Caco-2 (cell line): ENCODE results near the gene LYG2. TPM values are rescaled to one million over a fixed set of nuclear protein-coding genes. Genes with fewer than 3 reads are reported as not detected.
"Not testable (repeated sequence)": the region's sequence is repeated elsewhere in the genome, so short reads cannot be mapped to it uniquely, and the experiment has no call there.

Experiments used
- Bru-seq: library from RNA; stranded (reverse); fragments of 400-500 nt; gene quantifications from one replicate; lab custom pipeline; 2021; lab: Mats Ljungman, UMichigan
- BruChase-seq, 2 experiments: library from RNA; stranded (reverse); fragments of 400-500 nt; gene quantifications; one replicate each; lab custom pipeline; 2021; lab: Mats Ljungman, UMichigan
- BruUV-seq: library from RNA; stranded (reverse); fragments of 400-500 nt; replicated peaks from 2 replicates; lab custom pipeline; 2021; lab: Mats Ljungman, UMichigan
- CTCF ChIA-PET: fragments of 300-600 bp; sonication (Branson Sonifier 250); formaldehyde crosslinking; loops from one replicate; lab custom pipeline; 2022; ENCODE audit warnings: antibody characterized with exemption; lab: Charles Lee
- POLR2A ChIA-PET: fragments of 300-600 bp; sonication (Branson Sonifier 250); formaldehyde crosslinking; loops from one replicate; lab custom pipeline; 2022; ENCODE audit warnings: antibody characterized with exemption; lab: Charles Lee
- DNase-seq, 2 experiments: peaks; one replicate each; pipeline versions ENCODE4 v3.0.0 to v3.0.0-alpha.2; 2020 to 2022
- H3K27me3 ChIP-seq: replicated peaks from 2 replicates; pipeline ENCODE4 v1.6.0; 2011; ENCODE audit warnings: low read length; ENCODE audit not compliant: control insufficient read depth, insufficient read depth
- H3K36me3 ChIP-seq: 2 replicates; pipeline ENCODE4 v1.5.1; 2011; ENCODE audit warnings: low read length; ENCODE audit not compliant: control insufficient read depth, insufficient read depth
- H3K4me1 ChIP-seq: fragments of 250-450 bp; sonication (Bioruptor Pico); 2 replicates; pipeline ENCODE4 v1.5.1; 2020; ENCODE audit warnings: mild to moderate bottlenecking
- H3K4me3 ChIP-seq: 2 replicates; pipeline ENCODE4 v1.5.1; 2011; ENCODE audit warnings: low read depth, mild to moderate bottlenecking, control low read depth, low read length
- H3K9me3 ChIP-seq: fragments of 250-450 bp; sonication (Bioruptor Pico); 2 replicates; pipeline ENCODE4 v1.5.1; 2020; ENCODE audit warnings: mild to moderate bottlenecking, moderate library complexity
- H3K27ac Mint-ChIP-seq: one replicate; pipeline ENCODE4 v1.8.0; 2022; ENCODE audit warnings: mixed read lengths; ENCODE audit not compliant: unreplicated experiment
- H3K27me3 Mint-ChIP-seq: one replicate; pipeline ENCODE4 v1.8.0; 2022; ENCODE audit warnings: mixed read lengths; ENCODE audit not compliant: insufficient read depth, unreplicated experiment
- H3K36me3 Mint-ChIP-seq: one replicate; pipeline ENCODE4 v1.8.0; 2022; ENCODE audit warnings: mild to moderate bottlenecking, mixed read lengths; ENCODE audit not compliant: insufficient read depth, unreplicated experiment
- H3K4me1 Mint-ChIP-seq: one replicate; pipeline ENCODE4 v1.8.0; 2022; ENCODE audit warnings: low read depth, mixed read lengths; ENCODE audit not compliant: unreplicated experiment
- H3K4me3 Mint-ChIP-seq: one replicate; pipeline ENCODE4 v1.8.0; 2022; ENCODE audit warnings: mild to moderate bottlenecking, moderate library complexity, mixed read lengths; ENCODE audit not compliant: unreplicated experiment
- H3K9me3 Mint-ChIP-seq: one replicate; pipeline ENCODE4 v1.8.0; 2022; ENCODE audit warnings: mixed read lengths; ENCODE audit not compliant: unreplicated experiment
- intact Hi-C: fragments of 100-400 bp; cut with micrococcal nuclease; formaldehyde crosslinking; loops from one replicate; pipeline ENCODE4 v1.10.0; 2022; ENCODE audit not compliant: unreplicated experiment
- long read RNA-seq: library from polyadenylated mRNA; stranded (forward); transcript quantifications from one replicate; pipeline ENCODE4 v2.0.0, GENCODE V29; 2022
- total RNA-seq: library from RNA; stranded (reverse); gene quantifications from 2 replicates; pipeline ENCODE4 v1.2.3, GENCODE V29; 2022
- TF ChIP-seq, protein P1 (sequence below), 2 experiments: fragments of 200-600 bp in 1 of 2; IDR thresholded peaks; 1 replicate in 1 of 2; 2 replicates in 1 of 2; pipeline versions ENCODE4 v1.5.1 to v1.8.0; 2011 to 2022; ENCODE audit warnings: antibody characterized with exemption in 1 of 2, control low read depth in 1 of 2, inconsistent platforms in 1 of 2, low read depth in 1 of 2, low read length in 1 of 2, mild to moderate bottlenecking in 1 of 2, moderate library complexity in 1 of 2; ENCODE audit not compliant: insufficient read depth in 1 of 2, severe bottlenecking in 1 of 2, unreplicated experiment in 1 of 2

The LYG2 gene, protein sequence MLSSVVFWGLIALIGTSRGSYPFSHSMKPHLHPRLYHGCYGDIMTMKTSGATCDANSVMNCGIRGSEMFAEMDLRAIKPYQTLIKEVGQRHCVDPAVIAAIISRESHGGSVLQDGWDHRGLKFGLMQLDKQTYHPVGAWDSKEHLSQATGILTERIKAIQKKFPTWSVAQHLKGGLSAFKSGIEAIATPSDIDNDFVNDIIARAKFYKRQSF
- total RNA-seq = not detected in 2 replicates
- Bru-seq, nascent RNA = percentile 10 among the genes with signal in this experiment
- BruChase-seq, experiment 1, labeled RNA remaining after a 2-hour chase = percentile 6 among the genes with signal in this experiment
- BruChase-seq, experiment 2, labeled RNA remaining after a 6-hour chase = percentile 7 among the genes with signal in this experiment
- long read RNA-seq = 0 reads

DNA sequence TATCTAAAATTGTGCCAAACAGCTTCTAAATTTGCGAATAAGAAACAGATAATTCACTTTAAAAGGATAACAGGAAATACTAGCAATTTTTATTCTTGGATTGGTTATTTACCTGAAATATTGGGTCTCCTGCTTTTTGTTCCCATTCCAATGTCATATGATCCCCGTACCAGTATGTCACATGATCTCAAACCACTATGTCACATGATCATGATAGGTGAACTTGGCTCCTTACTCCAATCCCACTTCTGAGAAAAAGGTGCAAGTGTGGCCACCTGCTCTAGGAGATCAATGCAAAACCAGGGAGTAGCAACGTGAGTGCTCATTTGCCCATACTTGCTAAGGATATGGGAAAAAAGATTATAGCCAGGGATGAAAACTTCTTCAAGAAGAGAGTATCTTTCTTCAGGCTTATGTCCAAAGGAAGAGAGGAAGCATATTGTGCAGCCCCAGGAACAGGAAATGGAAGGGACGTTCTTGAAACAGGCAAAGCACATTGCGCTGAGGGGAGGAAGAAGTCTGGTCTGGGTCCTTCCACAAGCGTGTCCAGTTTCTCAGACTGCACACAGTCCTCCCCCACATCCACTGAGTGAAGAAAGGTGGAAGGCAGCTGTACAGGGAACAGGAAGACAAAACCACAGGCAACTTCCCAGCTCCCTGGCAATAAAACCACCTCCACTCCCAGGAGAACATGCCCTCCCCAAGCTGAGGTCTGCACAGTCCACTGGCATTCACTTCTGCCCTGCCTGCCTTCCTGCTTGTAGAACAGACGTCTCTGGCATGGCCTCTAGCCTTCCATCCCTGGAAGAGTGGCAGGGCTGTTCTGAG is at the start of gene LYG2:
LYG2 (minus strand) TSS at position 176 of the 828 bp plus-strand sequence. CDS start 1,406 bp downstream, outside the sequence.
- peaks cover 12% of the 10 kb centered on the region for H3K9me3 Mint-ChIP-seq
- DNase-seq = no peak
- POLR2A ChIA-PET = no interaction called here
- TF ChIP-seq, protein P1, sequence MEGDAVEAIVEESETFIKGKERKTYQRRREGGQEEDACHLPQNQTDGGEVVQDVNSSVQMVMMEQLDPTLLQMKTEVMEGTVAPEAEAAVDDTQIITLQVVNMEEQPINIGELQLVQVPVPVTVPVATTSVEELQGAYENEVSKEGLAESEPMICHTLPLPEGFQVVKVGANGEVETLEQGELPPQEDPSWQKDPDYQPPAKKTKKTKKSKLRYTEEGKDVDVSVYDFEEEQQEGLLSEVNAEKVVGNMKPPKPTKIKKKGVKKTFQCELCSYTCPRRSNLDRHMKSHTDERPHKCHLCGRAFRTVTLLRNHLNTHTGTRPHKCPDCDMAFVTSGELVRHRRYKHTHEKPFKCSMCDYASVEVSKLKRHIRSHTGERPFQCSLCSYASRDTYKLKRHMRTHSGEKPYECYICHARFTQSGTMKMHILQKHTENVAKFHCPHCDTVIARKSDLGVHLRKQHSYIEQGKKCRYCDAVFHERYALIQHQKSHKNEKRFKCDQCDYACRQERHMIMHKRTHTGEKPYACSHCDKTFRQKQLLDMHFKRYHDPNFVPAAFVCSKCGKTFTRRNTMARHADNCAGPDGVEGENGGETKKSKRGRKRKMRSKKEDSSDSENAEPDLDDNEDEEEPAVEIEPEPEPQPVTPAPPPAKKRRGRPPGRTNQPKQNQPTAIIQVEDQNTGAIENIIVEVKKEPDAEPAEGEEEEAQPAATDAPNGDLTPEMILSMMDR (IDR thresholded peaks at IDR 0.05; ENCODE audit: insufficient read depth in 1 of 2, low read depth in 1 of 2, low read length in 1 of 2, severe bottlenecking in 1 of 2, unreplicated experiment in 1 of 2) = no peak
- BruUV-seq = no TSS peak
- Histone ChIP-seq H3K27me3 (no peaks in the 10 kb centered on the region), H3K4me1 (no peaks in the 10 kb centered on the region), H3K36me3 (no peaks in the 10 kb centered on the region), H3K9me3 (no peaks in the 10 kb centered on the region), H3K4me3 (no peak within 1 kb of the TSS)
- CTCF ChIA-PET = no interaction called here
- H3K36me3 Mint-ChIP-seq = no peaks in the 10 kb centered on the region
- no peaks in the 10 kb centered on the region for H3K27me3 Mint-ChIP-seq
- H3K27ac Mint-ChIP-seq = no peak within 1 kb of the TSS
- H3K4me1 Mint-ChIP-seq = no peaks in the 10 kb centered on the region
- intact Hi-C loops = no loop called here
- no peak within 1 kb of the TSS for H3K4me3 Mint-ChIP-seq

DNA sequence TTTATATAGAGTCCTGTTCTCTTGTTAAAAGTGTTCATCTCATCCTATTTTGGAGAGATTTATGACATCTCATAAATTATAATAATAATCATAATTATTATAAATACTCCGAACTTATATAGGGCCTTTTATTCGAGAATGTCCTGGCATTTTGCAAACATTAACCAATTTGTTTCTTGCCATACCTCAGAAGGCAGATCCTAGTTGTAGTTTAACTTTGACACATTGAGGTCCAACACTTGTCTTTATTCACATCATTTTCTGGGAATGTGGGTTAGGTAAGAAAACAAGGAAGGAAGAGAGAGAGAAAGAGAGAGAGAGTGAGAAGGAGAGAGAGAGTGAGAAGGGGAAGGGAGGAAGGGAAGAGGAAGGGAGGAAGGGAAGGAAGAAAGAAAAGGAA is 45.6 kb upstream of the LYG2 start, which contains the start of gene LYG1:
LYG1 (minus strand) TSS at position 101 of the 400 bp plus-strand sequence. CDS start 5,527 bp downstream, outside the sequence.
- H3K36me3 Mint-ChIP-seq, intact Hi-C loops, H3K27ac Mint-ChIP-seq, H3K4me3 Mint-ChIP-seq, H3K4me3 ChIP-seq, H3K9me3 Mint-ChIP-seq, CTCF ChIA-PET, DNase-seq, H3K9me3 ChIP-seq, H3K4me1 Mint-ChIP-seq, H3K36me3 ChIP-seq, POLR2A ChIA-PET, BruUV-seq, H3K27me3 ChIP-seq, H3K4me1 ChIP-seq, H3K27me3 Mint-ChIP-seq: not testable (repeated sequence)

GRCh38 chr2:99299580-99299979 is 44.1 kb upstream of the LYG2 start:
- POLR2A ChIA-PET = no interaction called here
- H3K4me3 ChIP-seq = no peak overlapping the region
- no TSS peak for BruUV-seq
- no peaks in the 10 kb centered on the region for H3K4me1 ChIP-seq
- intact Hi-C loops = no loop called here
- no peak for DNase-seq
- Mint-ChIP-seq H3K27me3 (no peaks in the 10 kb centered on the region), H3K4me3 (no peak overlapping the region), H3K9me3 (no peaks in the 10 kb centered on the region), H3K36me3 (no peaks in the 10 kb centered on the region), H3K4me1 (no peaks in the 10 kb centered on the region), H3K27ac (no peak overlapping the region)
- CTCF ChIA-PET = no interaction called here
- H3K9me3 ChIP-seq = no peaks in the 10 kb centered on the region
- TF ChIP-seq, protein P1 (IDR thresholded peaks at IDR 0.05; ENCODE audit: insufficient read depth in 1 of 2, low read depth in 1 of 2, low read length in 1 of 2, severe bottlenecking in 1 of 2, unreplicated experiment in 1 of 2) = no peak
- no peaks in the 10 kb centered on the region for H3K36me3 ChIP-seq
- no peaks in the 10 kb centered on the region for H3K27me3 ChIP-seq
